ENCODE data around the gene GSTT4.
"Not testable (repeated sequence)": the region's sequence is repeated elsewhere in the genome, so short reads cannot be mapped to it uniquely, and the experiment has no call there.

Gene GSTT4

DNA sequence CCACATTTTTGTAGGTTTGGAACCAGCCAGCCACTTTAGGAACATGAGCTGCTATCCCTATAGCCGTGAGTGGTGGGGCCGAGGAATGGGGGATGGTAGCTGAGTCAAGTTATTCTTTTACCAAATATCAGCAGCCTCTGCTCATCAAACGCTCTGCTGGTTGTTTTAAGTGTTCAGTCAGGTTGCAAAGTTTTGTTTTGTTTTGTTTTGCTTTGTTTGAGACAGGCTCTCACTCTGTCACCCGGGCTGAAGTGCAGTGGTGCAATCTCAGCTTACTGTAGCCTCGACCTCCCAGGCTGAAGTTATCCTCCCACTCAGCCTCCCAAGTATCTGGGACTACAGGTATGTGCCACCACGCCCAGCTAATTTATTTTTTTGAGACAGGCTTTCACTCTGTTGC, 20.2 kb upstream of the GSTT4 start:
- DNase-seq (ENCODE audit: low read depth in 2 of 2) = no peak

DNA sequence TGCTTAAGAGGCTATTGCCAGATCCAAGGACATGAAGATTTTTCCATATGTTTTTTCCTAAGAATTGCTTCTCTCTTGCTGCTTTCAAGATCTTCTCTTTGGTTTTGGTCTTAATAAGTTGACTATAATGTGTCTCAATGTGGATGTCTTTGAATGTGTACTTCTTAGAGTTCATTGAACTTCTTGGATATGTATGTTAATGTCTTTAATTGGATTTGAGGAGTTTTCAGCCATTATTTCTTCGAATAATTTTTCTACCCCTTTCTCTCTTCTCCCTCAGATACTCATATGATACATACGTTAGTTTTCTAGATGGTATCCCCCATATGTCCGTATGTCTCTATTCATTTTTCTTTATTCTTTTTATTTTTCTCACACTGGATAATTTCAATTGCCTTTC, 19.1 kb upstream of the GSTT4 start:
- no peak for DNase-seq (ENCODE audit: low read depth in 2 of 2)

- DNase-seq (ENCODE audit: low read depth in 2 of 2) = no peak
Observed at GRCh38 chr22:24023204-24023789, 18.0 kb upstream of the GSTT4 start.

- DNase-seq (ENCODE audit: low read depth in 2 of 2) = no peak
Observed at GRCh38 chr22:24021304-24021703, 16.1 kb upstream of the GSTT4 start.

DNA sequence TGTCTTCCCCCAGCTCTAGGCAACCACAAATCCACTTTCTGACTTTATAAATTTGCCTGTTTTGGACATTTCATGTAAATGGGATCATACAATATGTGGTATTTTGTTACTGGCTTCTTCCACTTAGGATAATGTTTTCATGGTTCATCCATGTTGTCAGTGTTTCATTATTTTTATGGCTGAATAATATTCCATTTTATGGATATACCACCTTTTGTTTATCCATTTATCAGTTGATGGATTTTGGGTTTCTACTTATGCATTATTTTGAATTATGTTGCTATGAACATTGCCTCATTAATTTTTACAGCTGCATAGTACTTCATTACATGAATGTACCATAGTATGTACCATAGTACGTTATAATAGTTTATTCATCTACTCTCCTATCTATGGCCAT, 10.9 kb upstream of the GSTT4 start:
- DNase-seq (ENCODE audit: low read depth in 2 of 2) = no peak

- DNase-seq (ENCODE audit: low read depth in 2 of 2) = no peak
Observed at GRCh38 chr22:24011735-24012068, 6.4 kb upstream of the GSTT4 start.

DNA sequence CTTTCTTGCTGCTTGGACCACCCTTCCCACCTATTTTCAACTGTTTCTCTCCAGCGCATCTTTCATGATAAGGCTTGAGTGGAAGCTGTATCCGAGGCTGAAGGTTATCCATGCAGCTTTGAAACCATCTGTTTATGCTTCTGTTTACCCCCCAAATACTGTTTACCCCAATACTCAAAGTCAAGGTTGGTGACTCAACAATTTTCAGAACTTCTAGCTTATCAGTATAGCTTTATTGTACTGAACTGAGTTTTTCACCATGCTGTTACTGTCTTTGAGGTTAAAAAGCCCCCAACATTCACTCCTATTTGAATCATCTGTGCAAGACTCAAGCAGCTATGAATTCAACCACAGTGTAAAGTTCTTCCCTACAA, 4.8 kb upstream of the GSTT4 start:
- DNase-seq (ENCODE audit: low read depth in 2 of 2) = no peak

DNA sequence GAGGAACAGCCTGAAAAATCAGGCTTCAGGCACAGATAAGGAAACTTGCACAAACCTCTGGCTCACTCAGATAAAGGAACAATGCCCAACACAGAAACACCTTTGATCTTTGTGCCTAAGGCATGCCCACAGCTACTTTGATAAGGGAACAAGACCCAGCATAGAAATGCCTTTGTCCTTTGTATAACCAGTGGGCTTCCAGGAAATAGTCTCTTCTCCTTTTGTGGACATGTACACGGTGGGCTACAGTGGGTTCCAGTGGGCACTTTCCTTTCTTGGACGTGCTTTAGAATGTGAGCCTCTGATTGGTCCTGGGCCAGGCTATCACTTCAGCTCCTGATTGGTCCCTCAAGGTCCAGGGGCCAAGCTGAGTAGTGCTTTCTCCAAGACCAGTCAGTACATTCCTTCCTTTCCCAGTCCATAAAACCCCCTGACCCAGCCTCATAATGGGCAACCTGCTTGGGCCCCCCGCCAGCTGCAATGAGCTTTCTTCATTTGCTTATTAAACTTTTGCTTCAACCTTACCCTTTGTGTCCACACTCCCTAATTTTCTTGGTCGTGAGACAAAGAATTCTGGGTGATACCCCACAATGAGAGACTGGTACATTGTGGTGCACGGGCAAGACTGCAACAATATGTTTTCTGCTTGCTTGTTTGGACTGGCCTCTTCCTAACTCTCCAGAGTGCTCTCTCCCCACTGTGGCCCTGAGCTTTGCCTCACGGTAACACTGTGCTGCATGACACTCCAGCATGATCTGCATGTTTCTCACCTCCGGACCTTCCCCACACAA, 4.2 kb upstream of the GSTT4 start:
- DNase-seq (ENCODE audit: low read depth in 2 of 2) = no peak

GRCh38 chr22:24008381-24009226, 3.4 kb upstream of the GSTT4 start:
- DNase-seq (ENCODE audit: low read depth in 2 of 2) = no peak

- no peak for DNase-seq (ENCODE audit: low read depth in 2 of 2)
Observed at GRCh38 chr22:24008022-24008283, 2.7 kb upstream of the GSTT4 start.

GRCh38 chr22:24007253-24008021, 2.2 kb upstream of the GSTT4 start:
- no peak for DNase-seq (ENCODE audit: low read depth in 2 of 2)

- no peak for DNase-seq (ENCODE audit: low read depth in 2 of 2)
Observed at GRCh38 chr22:24006914-24007214, 1.6 kb upstream of the GSTT4 start.

GRCh38 chr22:24006207-24006913, 1.1 kb upstream of the GSTT4 start:
- DNase-seq (ENCODE audit: low read depth in 2 of 2) = no peak

- no peak for DNase-seq (ENCODE audit: low read depth in 2 of 2)
Observed at GRCh38 chr22:24003887-24004286, 1.4 kb downstream of the GSTT4 start.

GRCh38 chr22:24002851-24003250, 2.4 kb downstream of the GSTT4 start:
- no peak for DNase-seq (ENCODE audit: low read depth in 2 of 2)

- no peak for DNase-seq (ENCODE audit: low read depth in 2 of 2)
Observed at GRCh38 chr22:24002272-24002671, 3.0 kb downstream of the GSTT4 start.

GRCh38 chr22:24001314-24001713, 3.9 kb downstream of the GSTT4 start:
- DNase-seq (ENCODE audit: low read depth in 2 of 2) = no peak

- DNase-seq (ENCODE audit: low read depth in 2 of 2) = not testable (repeated sequence)
Observed at GRCh38 chr22:23999779-24000178, 5.5 kb downstream of the GSTT4 start.

DNA sequence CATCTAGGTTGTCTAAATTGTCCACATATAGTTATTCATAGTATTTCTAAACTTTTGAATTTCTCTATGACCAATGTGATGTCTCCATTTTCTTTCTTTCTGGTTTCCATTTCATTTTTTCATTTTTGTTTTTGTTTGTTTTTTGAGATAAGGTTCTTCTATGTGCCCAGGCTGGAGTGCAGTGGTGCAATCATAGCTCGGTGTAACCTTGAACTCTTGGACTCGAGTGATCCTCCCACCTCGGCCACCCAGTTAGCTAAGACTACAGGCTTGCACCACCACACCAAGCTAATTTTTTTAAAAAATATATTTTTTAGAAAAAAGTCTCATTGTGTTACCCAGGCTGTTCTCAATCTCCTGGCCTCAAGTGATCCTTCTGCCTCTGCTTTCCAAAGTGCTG, 8.2 kb downstream of the GSTT4 start:
- DNase-seq (ENCODE audit: low read depth in 2 of 2) = no peak

- DNase-seq (ENCODE audit: low read depth in 2 of 2) = not testable (repeated sequence)
Observed at GRCh38 chr22:23993581-23994177, 11.6 kb downstream of the GSTT4 start.

- not testable (repeated sequence) for DNase-seq (ENCODE audit: low read depth in 2 of 2)
Observed at GRCh38 chr22:23993080-23993479, 12.2 kb downstream of the GSTT4 start.

All from stimulated activated CD8-positive, alpha-beta memory T cell treated with anti-CD3 and anti-CD28 coated beads, Interleukin-15, amount 100 ng/mL, for 4 hours (primary cell).